ENCODE results near the gene CCT7. TPM values are rescaled to one million over a fixed set of nuclear protein-coding genes. Genes with fewer than 3 reads are reported as not detected.

Gene CCT7
- total and polyA plus RNA-seq, 8 donors: 177 to 233 (median 214) TPM

- Histone ChIP-seq H3K4me3 (no peak overlapping the region), H3K27me3 (no peaks in the 10 kb centered on the region), H3K36me3 (peaks cover 0 to 54% of the 10 kb centered on the region in 2 donors), H3K4me1 (peaks cover 24 to 65% of the 10 kb centered on the region in 2 donors), H3K27ac (no peak overlapping the region), H3K9me3 (no peaks in the 10 kb centered on the region)
- DNase-seq: no peak
- intact Hi-C loops (cut with DNase I): no loop called here
- no peak for TF ChIP-seq CTCF (IDR thresholded peaks at IDR 0.05)
- no peak for ATAC-seq
Observed at GRCh38 chr2:73238976-73239375, 4.9 kb downstream of the CCT7 start.

GRCh38 chr2:73239776-73240175 lies 5.7 kb downstream of the CCT7 start:
- Histone ChIP-seq H3K9me3 (no peaks in the 10 kb centered on the region), H3K27ac (no peak overlapping the region), H3K36me3 (peaks cover 0 to 62% of the 10 kb centered on the region in 2 donors), H3K4me3 (no peak overlapping the region), H3K27me3 (no peaks in the 10 kb centered on the region), H3K4me1 (peaks cover 29 to 64% of the 10 kb centered on the region in 2 donors)
- DNase-seq (no peak), ATAC-seq (no peak)
- intact Hi-C loops (cut with DNase I): no loop called here
- TF ChIP-seq CTCF (IDR thresholded peaks at IDR 0.05): no peak

- DNase-seq: peak in 2 of 4 donors; percentile 49 to 66
- no peak overlapping the region for H3K4me3 ChIP-seq
- intact Hi-C loops (cut with DNase I): no loop called here
- peak; percentile 93 for ATAC-seq
- H3K4me1 ChIP-seq: peaks cover 9 to 21% of the 10 kb centered on the region in 2 donors
- H3K27ac ChIP-seq: no peak overlapping the region
- TF ChIP-seq CTCF (IDR thresholded peaks at IDR 0.05): no peak
- no peaks in the 10 kb centered on the region for H3K9me3 ChIP-seq
- peaks cover 0 to 100% of the 10 kb centered on the region in 2 donors for H3K36me3 ChIP-seq
- H3K27me3 ChIP-seq: no peaks in the 10 kb centered on the region
Observed at GRCh38 chr2:73243884-73244570, 9.9 kb downstream of the CCT7 start.

- H3K9me3 ChIP-seq: no peaks in the 10 kb centered on the region
- intact Hi-C loops (cut with DNase I): no loop called here
- H3K27me3 ChIP-seq: no peaks in the 10 kb centered on the region
- H3K4me1 ChIP-seq: peaks cover 6 to 17% of the 10 kb centered on the region in 2 donors
- no peak overlapping the region for H3K4me3 ChIP-seq
- ATAC-seq (no peak), DNase-seq (no peak)
- peaks cover 0 to 100% of the 10 kb centered on the region in 2 donors for H3K36me3 ChIP-seq
- no peak overlapping the region for H3K27ac ChIP-seq
- TF ChIP-seq CTCF (IDR thresholded peaks at IDR 0.05): no peak
Observed at GRCh38 chr2:73244580-73244979, 10.5 kb downstream of the CCT7 start.

- DNase-seq (no peak), ATAC-seq (no peak)
- no peak overlapping the region for H3K27ac ChIP-seq
- H3K9me3 ChIP-seq: no peaks in the 10 kb centered on the region
- no peak for TF ChIP-seq CTCF (IDR thresholded peaks at IDR 0.05)
- intact Hi-C loops (cut with DNase I): no loop called here
- peaks cover 6 to 15% of the 10 kb centered on the region in 2 donors for H3K4me1 ChIP-seq
- H3K36me3 ChIP-seq: peaks cover 0 to 100% of the 10 kb centered on the region in 2 donors
- H3K4me3 ChIP-seq: no peak overlapping the region
- no peaks in the 10 kb centered on the region for H3K27me3 ChIP-seq
Observed at GRCh38 chr2:73246850-73247249, 12.7 kb downstream of the CCT7 start.

All from left lung (tissue), 10 donors.